Neural cell (in vitro differentiated cells): ENCODE data around the gene SERPINH1. TPM values are rescaled to one million over a fixed set of nuclear protein-coding genes. Genes with fewer than 3 reads are reported as not detected.

Experiments
- H2AFZ ChIP-seq: fragments of 200-600, 300-800 bp; sonication (generic), shearing (Covaris generic); 2 replicates; pipeline ENCODE4 v1.6.0; 2014; ENCODE audit warnings: low read depth, mild to moderate bottlenecking, antibody characterized with exemption, low read length, moderate library complexity
- H3F3A ChIP-seq: fragments of 200-600 bp; shearing (Covaris generic); 2 replicates; pipeline ENCODE4 v1.6.1; 2016; ENCODE audit warnings: mild to moderate bottlenecking, moderate library complexity, mixed read lengths, antibody characterized with exemption, low read length; ENCODE audit not compliant: insufficient read depth, poor library complexity, severe bottlenecking
- H3K27ac ChIP-seq: fragments of 200-600, 300-800 bp; sonication (generic), shearing (Covaris generic); 2 replicates; pipeline ENCODE4 v1.5.1; 2014; ENCODE audit warnings: mild to moderate bottlenecking, low read length, moderate library complexity
- H3K27me3 ChIP-seq: fragments of 300-800, 200-600 bp; sonication (generic), shearing (Covaris generic); 2 replicates; pipeline ENCODE4 v1.6.0; 2014; ENCODE audit warnings: mild to moderate bottlenecking, low read depth, low read length, moderate library complexity; ENCODE audit not compliant: insufficient read depth
- H3K36me3 ChIP-seq: fragments of 300-800, 200-600 bp; sonication (generic), shearing (Covaris generic); 2 replicates; pipeline ENCODE4 v1.5.1; 2014; ENCODE audit warnings: mild to moderate bottlenecking, antibody characterized with exemption, low read length, moderate library complexity; ENCODE audit not compliant: insufficient read depth
- H3K4me2 ChIP-seq: fragments of 300-800, 200-600 bp; sonication (generic), shearing (Covaris generic); 2 replicates; pipeline ENCODE4 v1.6.0; 2014; ENCODE audit warnings: mild to moderate bottlenecking, low read length
- H3K4me3 ChIP-seq: fragments of 300-800, 200-600 bp; sonication (generic), shearing (Covaris generic); 2 replicates; pipeline ENCODE4 v1.5.1; 2014; ENCODE audit warnings: mild to moderate bottlenecking, low read length, moderate library complexity
- H3K79me2 ChIP-seq: fragments of 200-600 bp; shearing (Covaris generic); replicated peaks from 2 replicates; pipeline ENCODE4 v1.6.0; 2014; ENCODE audit warnings: mild to moderate bottlenecking, low read length, moderate library complexity; ENCODE audit not compliant: insufficient read depth
- H3K9ac ChIP-seq: fragments of 300-800, 200-600 bp; sonication (generic), shearing (Covaris generic); 2 replicates; pipeline ENCODE4 v1.6.1; 2016; ENCODE audit warnings: mild to moderate bottlenecking, low read length, mixed read lengths
- H3K9me2 ChIP-seq: fragments of 200-600 bp; shearing (Covaris generic); 2 replicates; pipeline ENCODE4 v1.6.1; 2016; ENCODE audit warnings: mild to moderate bottlenecking, low read length, mixed read lengths; ENCODE audit not compliant: insufficient read depth
- H3K9me3 ChIP-seq: fragments of 200-600, 300-800 bp; sonication (generic), shearing (Covaris generic); 2 replicates; pipeline ENCODE4 v1.6.1; 2016; ENCODE audit warnings: mild to moderate bottlenecking, mixed run types, low read length, moderate library complexity, mixed read lengths
- H4K20me1 ChIP-seq: fragments of 200-600 bp; shearing (Covaris generic); 2 replicates; pipeline ENCODE4 v1.6.1; 2016; ENCODE audit warnings: mild to moderate bottlenecking, mixed run types; ENCODE audit not compliant: insufficient read depth
- EP300 ChIP-seq: fragments of 450-650 bp; conservative IDR thresholded peaks from 2 replicates; pipeline ENCODE4 v1.6.1; 2014; ENCODE audit warnings: antibody characterized with exemption, mild to moderate bottlenecking, moderate library complexity; ENCODE audit not compliant: poor library complexity, severe bottlenecking
- EZH2 ChIP-seq: fragments of 200-600, 300-800 bp; shearing (Covaris generic), sonication (generic); IDR thresholded peaks from 2 replicates; pipeline ENCODE4 v1.6.1; 2014; ENCODE audit warnings: antibody characterized with exemption, low read length, borderline replicate concordance, mild to moderate bottlenecking; ENCODE audit not compliant: insufficient read depth, poor library complexity, severe bottlenecking
- MXI1 ChIP-seq: fragments of 450-650 bp; conservative IDR thresholded peaks from 2 replicates; pipeline ENCODE4 v1.6.1; 2014; ENCODE audit warnings: antibody characterized with exemption, mild to moderate bottlenecking; ENCODE audit not compliant: poor library complexity, severe bottlenecking
- POLR2AphosphoS5 ChIP-seq: IDR thresholded peaks from 2 replicates; pipeline ENCODE4 v1.6.1; 2012
- RAD21 ChIP-seq: fragments of 450-650 bp; conservative IDR thresholded peaks from 2 replicates; pipeline ENCODE4 v1.6.1; 2014; ENCODE audit warnings: antibody characterized with exemption, mild to moderate bottlenecking, moderate library complexity
- SMC3 ChIP-seq: fragments of 450-650 bp; conservative IDR thresholded peaks from 2 replicates; pipeline ENCODE4 v1.6.1; 2014; ENCODE audit warnings: antibody characterized with exemption, mild to moderate bottlenecking, moderate library complexity; ENCODE audit not compliant: poor library complexity
- TAF1 ChIP-seq: IDR thresholded peaks from 2 replicates; pipeline ENCODE4 v1.6.1; 2012; ENCODE audit warnings: low read depth
- polyA plus RNA-seq: library from polyadenylated mRNA; depleted of rRNA; stranded (reverse); fragments of >200 nt; gene quantifications from 2 replicates; pipeline ENCODE4 v1.2.3, GENCODE V29; 2014
- TF ChIP-seq, protein P1 (sequence below): IDR thresholded peaks from 2 replicates; pipeline ENCODE4 v1.6.1; 2012; ENCODE audit warnings: borderline replicate concordance
- TF ChIP-seq, protein P2 (sequence below): fragments of 450-650 bp; IDR thresholded peaks from 2 replicates; pipeline ENCODE4 v1.5.1; 2014; ENCODE audit warnings: antibody characterized with exemption, mild to moderate bottlenecking, moderate library complexity; ENCODE audit not compliant: poor library complexity, severe bottlenecking

SERPINH1 gene
- polyA plus RNA-seq, 1 donor from 2014 or later = 16.1 TPM

DNA sequence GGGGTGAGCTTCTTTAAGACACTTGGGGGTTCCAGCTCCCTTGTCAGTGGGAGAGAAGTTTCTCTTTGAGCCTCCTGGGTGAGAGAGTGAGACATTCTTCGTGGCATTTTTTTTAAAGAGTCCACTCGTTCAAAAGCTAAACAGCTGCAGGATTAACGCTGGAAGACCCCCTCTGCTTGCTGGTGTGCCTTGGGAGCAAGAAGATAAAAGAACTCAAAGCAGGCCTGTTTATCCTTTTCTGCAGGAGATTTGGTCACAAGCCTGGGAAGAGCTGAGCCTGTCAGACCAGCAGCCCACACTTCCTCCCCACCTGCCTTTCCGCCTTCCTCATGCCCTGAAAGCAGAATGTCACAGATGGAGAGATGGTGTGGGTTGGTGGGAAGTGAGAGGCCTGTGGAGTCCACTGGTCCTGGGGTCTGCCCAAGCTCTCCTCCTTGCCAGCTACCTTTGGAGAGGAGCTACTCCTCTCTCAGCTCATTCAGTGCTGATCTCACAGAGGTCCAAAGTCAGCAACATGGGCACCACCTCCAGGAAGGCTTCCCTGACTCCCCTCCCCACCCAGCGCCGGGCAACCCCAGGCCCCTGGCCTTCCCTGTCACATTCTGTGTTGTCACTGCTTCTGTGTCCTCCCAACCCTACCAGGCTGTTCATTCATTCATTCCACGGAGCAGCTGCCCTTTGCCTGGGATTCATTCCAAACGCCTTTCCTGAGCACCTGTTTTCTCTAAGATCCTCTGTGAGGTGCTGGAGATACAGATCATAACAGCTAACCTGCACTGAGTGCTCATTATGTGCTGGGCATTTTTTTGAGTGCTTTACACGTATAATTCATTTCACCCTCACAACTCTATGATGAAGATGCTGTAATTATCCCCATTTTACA is 43.0 kb upstream of the SERPINH1 start:
- Histone ChIP-seq H3K4me3 (no peak overlapping the region), H3K27ac (no peak overlapping the region), H3K9me2 (no peaks in the 10 kb centered on the region), H3K27me3 (no peaks in the 10 kb centered on the region), H4K20me1 (no peaks in the 10 kb centered on the region), H3K36me3 (no peaks in the 10 kb centered on the region), H3K9me3 (no peaks in the 10 kb centered on the region), H3F3A (no peaks in the 10 kb centered on the region), H2AFZ (no peak overlapping the region), H3K79me2 (peaks cover 10% of the 10 kb centered on the region), H3K4me2 (no peak overlapping the region), H3K9ac (no peak overlapping the region)
- no peak for TF ChIP-seq RAD21
- no peak for TF ChIP-seq SMC3
- no peak for TF ChIP-seq TAF1
- TF ChIP-seq, protein P1, sequence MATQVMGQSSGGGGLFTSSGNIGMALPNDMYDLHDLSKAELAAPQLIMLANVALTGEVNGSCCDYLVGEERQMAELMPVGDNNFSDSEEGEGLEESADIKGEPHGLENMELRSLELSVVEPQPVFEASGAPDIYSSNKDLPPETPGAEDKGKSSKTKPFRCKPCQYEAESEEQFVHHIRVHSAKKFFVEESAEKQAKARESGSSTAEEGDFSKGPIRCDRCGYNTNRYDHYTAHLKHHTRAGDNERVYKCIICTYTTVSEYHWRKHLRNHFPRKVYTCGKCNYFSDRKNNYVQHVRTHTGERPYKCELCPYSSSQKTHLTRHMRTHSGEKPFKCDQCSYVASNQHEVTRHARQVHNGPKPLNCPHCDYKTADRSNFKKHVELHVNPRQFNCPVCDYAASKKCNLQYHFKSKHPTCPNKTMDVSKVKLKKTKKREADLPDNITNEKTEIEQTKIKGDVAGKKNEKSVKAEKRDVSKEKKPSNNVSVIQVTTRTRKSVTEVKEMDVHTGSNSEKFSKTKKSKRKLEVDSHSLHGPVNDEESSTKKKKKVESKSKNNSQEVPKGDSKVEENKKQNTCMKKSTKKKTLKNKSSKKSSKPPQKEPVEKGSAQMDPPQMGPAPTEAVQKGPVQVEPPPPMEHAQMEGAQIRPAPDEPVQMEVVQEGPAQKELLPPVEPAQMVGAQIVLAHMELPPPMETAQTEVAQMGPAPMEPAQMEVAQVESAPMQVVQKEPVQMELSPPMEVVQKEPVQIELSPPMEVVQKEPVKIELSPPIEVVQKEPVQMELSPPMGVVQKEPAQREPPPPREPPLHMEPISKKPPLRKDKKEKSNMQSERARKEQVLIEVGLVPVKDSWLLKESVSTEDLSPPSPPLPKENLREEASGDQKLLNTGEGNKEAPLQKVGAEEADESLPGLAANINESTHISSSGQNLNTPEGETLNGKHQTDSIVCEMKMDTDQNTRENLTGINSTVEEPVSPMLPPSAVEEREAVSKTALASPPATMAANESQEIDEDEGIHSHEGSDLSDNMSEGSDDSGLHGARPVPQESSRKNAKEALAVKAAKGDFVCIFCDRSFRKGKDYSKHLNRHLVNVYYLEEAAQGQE = no peak

DNA sequence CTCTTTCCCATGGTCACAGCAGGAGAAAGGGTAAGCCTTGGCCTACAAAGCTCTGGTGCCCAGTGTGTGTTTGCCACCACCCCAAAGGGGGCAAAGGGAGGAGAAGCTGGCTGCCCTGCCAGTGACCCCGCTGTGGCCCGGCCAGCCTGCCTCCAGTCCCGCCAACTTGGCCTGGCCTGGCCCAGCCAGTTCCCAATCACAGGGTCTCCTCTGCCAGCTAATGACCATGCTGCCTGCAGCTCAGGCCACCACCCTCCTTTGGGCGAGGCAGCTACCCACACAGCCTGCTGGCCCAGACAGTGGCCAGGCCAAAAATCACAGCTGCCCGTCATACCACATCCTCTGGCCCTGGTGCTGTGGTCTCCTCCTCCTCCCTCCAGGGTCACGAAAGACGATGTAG is 41.4 kb upstream of the SERPINH1 start:
- no peak overlapping the region for H3K4me2 ChIP-seq
- H3K36me3 ChIP-seq = no peaks in the 10 kb centered on the region
- TF ChIP-seq RAD21 (no peak), EP300 (no peak), MXI1 (no peak), POLR2AphosphoS5 (no peak), EZH2 (no peak), TAF1 (no peak), SMC3 (no peak)
- TF ChIP-seq, protein P1 = no peak
- TF ChIP-seq, protein P2, sequence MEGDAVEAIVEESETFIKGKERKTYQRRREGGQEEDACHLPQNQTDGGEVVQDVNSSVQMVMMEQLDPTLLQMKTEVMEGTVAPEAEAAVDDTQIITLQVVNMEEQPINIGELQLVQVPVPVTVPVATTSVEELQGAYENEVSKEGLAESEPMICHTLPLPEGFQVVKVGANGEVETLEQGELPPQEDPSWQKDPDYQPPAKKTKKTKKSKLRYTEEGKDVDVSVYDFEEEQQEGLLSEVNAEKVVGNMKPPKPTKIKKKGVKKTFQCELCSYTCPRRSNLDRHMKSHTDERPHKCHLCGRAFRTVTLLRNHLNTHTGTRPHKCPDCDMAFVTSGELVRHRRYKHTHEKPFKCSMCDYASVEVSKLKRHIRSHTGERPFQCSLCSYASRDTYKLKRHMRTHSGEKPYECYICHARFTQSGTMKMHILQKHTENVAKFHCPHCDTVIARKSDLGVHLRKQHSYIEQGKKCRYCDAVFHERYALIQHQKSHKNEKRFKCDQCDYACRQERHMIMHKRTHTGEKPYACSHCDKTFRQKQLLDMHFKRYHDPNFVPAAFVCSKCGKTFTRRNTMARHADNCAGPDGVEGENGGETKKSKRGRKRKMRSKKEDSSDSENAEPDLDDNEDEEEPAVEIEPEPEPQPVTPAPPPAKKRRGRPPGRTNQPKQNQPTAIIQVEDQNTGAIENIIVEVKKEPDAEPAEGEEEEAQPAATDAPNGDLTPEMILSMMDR = no peak
- no peaks in the 10 kb centered on the region for H3F3A ChIP-seq
- H3K27ac ChIP-seq = no peak overlapping the region
- no peaks in the 10 kb centered on the region for H3K9me2 ChIP-seq
- H3K9me3 ChIP-seq = no peaks in the 10 kb centered on the region
- H4K20me1 ChIP-seq = no peaks in the 10 kb centered on the region
- H3K4me3 ChIP-seq = no peak overlapping the region
- no peaks in the 10 kb centered on the region for H3K27me3 ChIP-seq
- no peak overlapping the region for H3K9ac ChIP-seq
- H3K79me2 ChIP-seq = peaks cover 18% of the 10 kb centered on the region
- no peak overlapping the region for H2AFZ ChIP-seq
